HG03558 (cell line): ENCODE measurements around the gene SPAG6.
"Not testable (repeated sequence)": the region's sequence is repeated elsewhere in the genome, so short reads cannot be mapped to it uniquely, and the experiment has no call there.

Experiments
- ATAC-seq: cut with Tn5 transposase; IDR thresholded peaks from one replicate; pipeline ENCODE4 v1.9.1; 2021; ENCODE audit warnings: moderate number of reproducible peaks; ENCODE audit not compliant: unreplicated experiment; ENCODE audit errors: extremely low read depth

SPAG6 gene

DNA sequence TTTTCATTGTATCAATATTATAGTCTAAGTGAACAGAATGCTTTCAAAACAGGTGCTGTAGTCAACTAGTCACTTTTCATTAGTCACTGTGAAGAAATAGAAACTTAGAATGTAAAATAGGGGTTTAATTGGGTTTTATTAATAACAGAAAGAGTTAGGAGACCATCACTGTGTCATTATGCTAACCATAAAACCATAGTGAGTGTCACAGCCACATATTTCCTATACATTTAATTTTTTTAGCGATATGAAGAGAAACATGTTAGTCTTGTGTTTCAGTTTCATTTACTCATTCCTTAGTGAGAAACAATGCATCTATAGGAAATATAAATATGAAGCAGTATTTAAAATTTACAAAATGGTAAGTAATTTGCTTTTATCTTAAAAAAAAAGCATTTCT is 22.2 kb downstream of the SPAG6 start:
- ATAC-seq, result no peak

DNA sequence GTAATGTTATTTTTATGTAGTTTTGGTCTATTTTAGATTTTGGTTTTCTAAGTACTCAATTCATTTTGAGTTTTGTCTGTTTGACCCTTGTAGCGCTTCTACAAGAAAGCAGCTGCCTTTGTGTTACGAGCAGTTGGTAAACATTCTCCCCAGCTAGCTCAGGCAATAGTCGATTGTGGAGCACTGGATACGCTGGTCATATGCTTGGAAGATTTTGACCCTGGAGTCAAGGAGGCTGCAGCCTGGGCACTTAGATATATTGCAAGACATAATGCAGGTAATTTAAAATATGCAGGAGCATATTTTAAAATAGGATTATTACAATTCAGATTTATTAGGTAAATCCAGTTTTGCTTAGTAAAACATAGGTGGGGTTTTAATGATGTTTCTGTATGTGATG is 23.1 kb downstream of the SPAG6 start:
- ATAC-seq, result no peak

- ATAC-seq, result no peak
Observed at GRCh38 chr10:22368981-22369380, 23.7 kb downstream of the SPAG6 start.

GRCh38 chr10:22369434-22370072 is 24.3 kb downstream of the SPAG6 start:
- no peak for ATAC-seq

GRCh38 chr10:22370320-22370719 is 25.0 kb downstream of the SPAG6 start:
- no peak for ATAC-seq

DNA sequence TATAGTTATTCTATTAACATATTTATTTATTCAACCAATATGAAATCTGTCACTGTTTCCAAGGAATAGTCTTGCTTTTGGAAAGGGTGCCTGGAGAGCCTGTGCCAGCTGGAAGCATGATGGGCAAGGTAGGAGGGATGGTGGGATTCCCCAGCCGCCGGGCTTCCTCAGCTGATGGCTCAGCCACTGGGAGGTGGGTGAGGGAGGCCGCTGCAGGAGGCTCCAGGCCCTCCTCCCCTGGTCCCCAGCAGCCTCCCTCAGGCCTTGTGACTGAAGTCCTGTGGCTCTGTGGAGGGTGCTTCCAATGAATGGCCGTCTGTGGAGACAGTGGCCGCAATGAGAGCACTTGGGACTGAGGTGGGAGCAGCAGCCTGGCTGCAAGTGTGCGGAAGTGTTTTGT is 27.0 kb downstream of the SPAG6 start:
- no peak for ATAC-seq

DNA sequence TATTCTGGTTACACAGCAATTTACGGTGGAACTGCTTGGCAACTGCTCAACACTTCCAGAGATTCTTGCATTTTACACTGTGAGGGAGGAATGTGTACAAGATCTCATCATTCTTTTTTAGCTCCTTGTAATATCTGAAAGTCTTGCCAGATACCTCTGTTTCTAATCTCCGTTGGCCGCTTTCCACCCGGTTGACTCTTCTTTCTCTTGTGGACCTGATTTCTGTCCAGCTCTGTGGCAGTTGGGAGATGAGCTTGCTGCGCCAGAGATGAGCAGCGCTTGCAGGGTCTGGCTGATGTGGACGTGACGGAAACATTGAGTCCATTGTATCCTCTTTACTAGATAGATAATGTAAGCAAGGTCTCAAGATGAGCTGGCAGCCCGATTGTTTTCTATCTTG is 27.6 kb downstream of the SPAG6 start:
- no peak for ATAC-seq

DNA sequence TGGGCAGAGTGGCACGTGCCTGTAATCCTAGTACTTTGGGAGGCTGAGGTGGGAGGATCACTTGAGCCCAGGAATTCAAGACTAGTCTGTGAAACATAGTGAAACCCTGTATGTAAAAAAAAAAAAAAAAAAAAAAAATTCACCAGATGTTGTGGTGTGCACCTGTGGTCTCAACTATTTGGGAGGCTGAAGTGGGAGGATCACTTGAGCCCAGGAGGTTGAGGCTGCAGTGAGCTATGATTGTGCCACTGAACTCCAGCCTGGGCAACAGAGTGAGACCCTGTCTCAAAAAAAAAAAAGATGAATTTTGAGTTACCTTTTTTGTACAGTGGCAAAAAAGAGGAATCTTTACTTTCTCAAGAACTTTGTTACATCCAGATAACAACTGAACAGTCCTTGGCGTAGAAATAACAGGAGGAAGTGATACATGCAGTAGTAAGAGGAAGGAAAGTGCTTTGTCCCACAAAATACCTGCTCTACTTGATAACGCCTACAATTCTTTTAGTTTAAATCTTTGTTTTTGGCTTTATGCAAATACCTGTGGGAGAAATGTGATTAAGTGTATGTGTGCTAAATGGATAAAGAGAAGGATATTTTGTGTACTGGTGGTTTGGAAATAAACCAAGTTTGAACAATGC is 29.3 kb downstream of the SPAG6 start:
- ATAC-seq, result no peak

DNA sequence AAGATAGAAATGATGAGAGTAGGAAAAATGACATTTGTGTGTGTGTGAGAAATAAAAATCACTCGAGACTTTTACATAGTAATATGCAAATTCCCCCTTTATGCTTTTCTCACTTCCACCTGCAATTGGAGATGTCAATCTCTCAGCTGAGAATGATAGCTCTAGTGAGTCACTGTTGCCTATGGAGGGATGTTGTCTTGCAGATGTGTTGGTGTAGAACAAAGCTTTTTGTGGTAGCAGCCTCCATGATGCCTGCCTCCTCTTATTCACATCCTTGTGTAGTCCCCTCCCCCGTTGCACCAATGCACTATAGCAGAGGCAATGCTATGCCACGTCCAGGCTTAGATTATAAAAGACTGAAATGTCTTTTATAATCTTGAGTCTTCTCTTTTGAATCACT is 33.8 kb downstream of the SPAG6 start:
- ATAC-seq, result peak; percentile 39

GRCh38 chr10:22381262-22381661 is 36.0 kb downstream of the SPAG6 start:
- no peak for ATAC-seq

DNA sequence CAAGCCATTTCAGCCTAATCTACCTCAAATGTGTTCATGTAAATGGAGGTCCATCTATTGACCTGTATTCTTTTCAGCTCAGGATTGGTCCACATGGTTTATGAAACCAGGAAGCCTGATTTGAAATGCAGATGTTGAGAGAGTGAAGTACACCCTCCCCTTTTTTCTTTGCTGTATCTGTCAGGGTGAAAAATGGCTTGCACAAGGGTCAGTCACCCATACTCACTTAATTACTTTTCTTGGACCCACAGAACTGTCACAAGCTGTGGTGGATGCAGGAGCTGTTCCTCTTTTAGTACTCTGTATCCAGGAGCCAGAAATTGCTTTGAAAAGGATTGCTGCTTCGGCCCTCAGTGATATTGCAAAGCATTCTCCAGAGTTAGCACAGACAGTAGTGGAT is 41.2 kb downstream of the SPAG6 start:
- no peak for ATAC-seq

GRCh38 chr10:22389856-22390589 is 44.7 kb downstream of the SPAG6 start:
- no peak for ATAC-seq

- ATAC-seq, result no peak
Observed at GRCh38 chr10:22391600-22391999, 46.3 kb downstream of the SPAG6 start.

- ATAC-seq, result not testable (repeated sequence)
Observed at GRCh38 chr10:22396195-22396594, 50.9 kb downstream of the SPAG6 start.

GRCh38 chr10:22406916-22407315 is 61.6 kb downstream of the SPAG6 start:
- not testable (repeated sequence) for ATAC-seq

DNA sequence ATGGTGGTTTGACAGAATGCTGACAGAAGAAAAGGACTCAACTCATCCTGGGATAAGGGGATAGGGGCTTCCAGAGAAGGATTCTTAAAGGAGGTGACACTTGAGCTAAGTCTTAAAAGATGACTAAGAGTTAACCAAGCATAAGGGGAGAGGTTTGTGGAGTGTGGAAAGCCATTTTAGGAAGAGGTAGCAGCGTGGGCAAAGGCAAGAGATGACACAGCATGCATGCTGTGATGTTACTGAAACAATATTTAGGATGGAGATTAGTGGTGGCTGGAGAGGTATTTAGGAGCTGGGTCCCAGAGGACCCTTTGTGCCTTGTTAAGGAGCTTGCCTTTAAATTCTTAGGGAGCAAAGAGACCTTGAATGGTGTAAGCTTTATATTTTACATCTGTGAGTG is 65.1 kb downstream of the SPAG6 start:
- ATAC-seq, result no peak

DNA sequence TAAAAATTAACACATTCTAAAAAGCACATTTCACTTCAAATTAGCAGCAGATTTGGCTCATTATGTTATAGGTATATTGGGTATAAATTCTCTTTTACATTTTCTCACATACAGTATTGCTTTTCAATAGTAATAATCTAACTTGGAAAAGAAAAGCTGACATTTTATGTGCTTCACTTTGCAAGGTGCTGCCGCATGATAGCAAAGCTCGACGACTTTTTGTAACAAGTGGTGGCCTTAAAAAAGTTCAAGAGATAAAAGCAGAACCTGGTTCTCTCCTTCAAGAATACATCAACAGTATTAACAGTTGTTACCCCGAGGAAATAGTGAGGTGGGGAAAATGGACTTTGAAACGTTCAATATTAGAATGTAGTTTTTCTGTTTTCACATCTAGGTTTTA is 65.5 kb downstream of the SPAG6 start:
- no peak for ATAC-seq

- no peak for ATAC-seq
Observed at GRCh38 chr10:22414146-22414545, 68.8 kb downstream of the SPAG6 start.

- ATAC-seq, result no peak
Observed at GRCh38 chr10:22415072-22415471, 69.8 kb downstream of the SPAG6 start.

DNA sequence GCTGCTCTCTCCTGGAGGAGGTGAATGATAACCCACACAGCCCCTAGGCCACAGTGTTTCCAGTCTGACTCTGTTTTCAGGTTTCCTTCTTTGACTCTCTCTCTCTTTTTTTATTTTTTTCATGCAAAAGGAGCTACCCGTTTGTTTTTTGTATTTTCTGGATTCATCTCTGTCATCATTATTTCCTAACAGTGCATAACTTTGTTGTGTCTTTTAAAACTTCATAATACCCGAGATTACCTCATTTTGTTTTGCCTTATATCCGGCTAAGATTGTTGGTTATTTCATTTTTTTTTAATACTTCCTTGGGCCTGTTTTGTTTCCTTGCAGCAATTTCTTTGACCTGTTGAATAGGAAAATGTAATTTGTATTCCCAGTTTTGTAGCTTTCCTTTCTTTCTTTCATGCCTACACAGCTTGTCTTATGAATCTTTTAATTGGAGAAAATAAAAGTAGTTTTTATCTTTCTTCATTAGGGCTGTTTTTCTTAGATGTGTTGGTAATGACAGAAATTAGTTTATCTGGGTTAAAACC is 72.5 kb downstream of the SPAG6 start:
- ATAC-seq, result no peak

- ATAC-seq, result no peak
Observed at GRCh38 chr10:22420787-22421517, 75.7 kb downstream of the SPAG6 start.
